Omental fat pad (tissue), 4 donors: ENCODE measurements around the gene FGF5. TPM values are rescaled to one million over a fixed set of nuclear protein-coding genes. Genes with fewer than 3 reads are reported as not detected.
"Not testable (repeated sequence)": the region's sequence is repeated elsewhere in the genome, so short reads cannot be mapped to it uniquely, and the experiment has no call there.

Source experiments
- ATAC-seq: fragments of 150-250 bp; one replicate; pipeline ENCODE4 v1.9.1; 2016; ENCODE audit warnings: mild to moderate bottlenecking, moderate library complexity; ENCODE audit not compliant: low FRiP score
- DNase-seq: peaks from one replicate; pipeline ENCODE4 v3.0.0-alpha.2; 2019; ENCODE audit warnings: low spot score
- total RNA-seq, 4 donors: library from RNA; depleted of rRNA; stranded (reverse); fragments of >200 nt; gene quantifications; one replicate each; pipeline ENCODE4 v1.1.0, GENCODE V29; 2016
- TF ChIP-seq, protein P1 (sequence below), 3 donors: fragments of 450-650 bp; IDR thresholded peaks; one replicate each; pipeline ENCODE4 v1.5.1; 2016 to 2017; ENCODE audit warnings: antibody characterized with exemption in 3 of 3, mild to moderate bottlenecking in 3 of 3, moderate library complexity in 2 of 3

Gene FGF5
- total RNA-seq, 4 donors from 2014 or later = 0.09 TPM; not detected in 3

GRCh38 chr4:80268936-80269335 lies 2.5 kb downstream of the FGF5 start:
- TF ChIP-seq, protein P1, sequence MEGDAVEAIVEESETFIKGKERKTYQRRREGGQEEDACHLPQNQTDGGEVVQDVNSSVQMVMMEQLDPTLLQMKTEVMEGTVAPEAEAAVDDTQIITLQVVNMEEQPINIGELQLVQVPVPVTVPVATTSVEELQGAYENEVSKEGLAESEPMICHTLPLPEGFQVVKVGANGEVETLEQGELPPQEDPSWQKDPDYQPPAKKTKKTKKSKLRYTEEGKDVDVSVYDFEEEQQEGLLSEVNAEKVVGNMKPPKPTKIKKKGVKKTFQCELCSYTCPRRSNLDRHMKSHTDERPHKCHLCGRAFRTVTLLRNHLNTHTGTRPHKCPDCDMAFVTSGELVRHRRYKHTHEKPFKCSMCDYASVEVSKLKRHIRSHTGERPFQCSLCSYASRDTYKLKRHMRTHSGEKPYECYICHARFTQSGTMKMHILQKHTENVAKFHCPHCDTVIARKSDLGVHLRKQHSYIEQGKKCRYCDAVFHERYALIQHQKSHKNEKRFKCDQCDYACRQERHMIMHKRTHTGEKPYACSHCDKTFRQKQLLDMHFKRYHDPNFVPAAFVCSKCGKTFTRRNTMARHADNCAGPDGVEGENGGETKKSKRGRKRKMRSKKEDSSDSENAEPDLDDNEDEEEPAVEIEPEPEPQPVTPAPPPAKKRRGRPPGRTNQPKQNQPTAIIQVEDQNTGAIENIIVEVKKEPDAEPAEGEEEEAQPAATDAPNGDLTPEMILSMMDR (IDR thresholded peaks at IDR 0.05) = no peak
- no peak for DNase-seq
- no peak for ATAC-seq

DNA sequence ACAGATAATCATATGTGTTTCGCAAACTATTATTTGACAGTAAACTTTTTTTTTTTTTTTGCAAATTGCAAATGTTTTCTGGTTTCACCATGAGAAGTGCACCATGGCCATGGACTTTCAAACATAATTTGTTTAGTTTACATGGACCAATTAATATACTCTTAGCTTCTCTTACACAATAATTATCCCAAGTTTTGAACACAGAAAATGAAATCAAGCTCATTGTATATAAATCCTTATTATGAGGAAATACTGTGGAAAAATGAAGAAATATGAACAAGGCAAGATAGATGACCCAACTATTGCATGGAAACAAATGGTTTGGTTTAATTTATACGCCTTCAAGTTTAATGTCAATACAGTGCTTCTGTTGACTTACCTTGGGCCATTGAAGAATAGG lies 3.9 kb downstream of the FGF5 start:
- no peak for ATAC-seq
- TF ChIP-seq, protein P1 (IDR thresholded peaks at IDR 0.05) = no peak
- no peak for DNase-seq

- TF ChIP-seq, protein P1 (IDR thresholded peaks at IDR 0.05) = no peak
- DNase-seq (no peak), ATAC-seq (no peak)
Measured at GRCh38 chr4:80270868-80271267, 4.4 kb downstream of the FGF5 start.

DNA sequence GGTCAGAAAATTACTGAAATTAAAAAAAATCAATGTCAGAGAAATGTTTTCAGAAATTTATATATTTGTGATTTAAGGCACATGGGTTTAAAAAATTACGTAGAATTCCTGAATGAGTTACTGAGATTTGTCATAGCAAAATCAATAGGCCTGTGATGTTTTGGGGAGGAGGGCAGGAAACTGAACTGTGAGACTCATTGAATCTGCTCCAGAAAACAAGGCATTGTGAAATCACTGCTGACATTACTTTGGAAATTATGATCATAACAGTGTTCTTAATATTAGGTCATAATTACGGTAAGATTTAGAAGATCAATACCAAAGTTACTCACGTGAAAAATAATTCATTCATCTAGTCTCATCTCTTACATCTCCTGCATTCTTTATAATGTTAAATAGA lies 5.3 kb downstream of the FGF5 start:
- DNase-seq (no peak), ATAC-seq (no peak)
- TF ChIP-seq, protein P1 (IDR thresholded peaks at IDR 0.05) = no peak

DNA sequence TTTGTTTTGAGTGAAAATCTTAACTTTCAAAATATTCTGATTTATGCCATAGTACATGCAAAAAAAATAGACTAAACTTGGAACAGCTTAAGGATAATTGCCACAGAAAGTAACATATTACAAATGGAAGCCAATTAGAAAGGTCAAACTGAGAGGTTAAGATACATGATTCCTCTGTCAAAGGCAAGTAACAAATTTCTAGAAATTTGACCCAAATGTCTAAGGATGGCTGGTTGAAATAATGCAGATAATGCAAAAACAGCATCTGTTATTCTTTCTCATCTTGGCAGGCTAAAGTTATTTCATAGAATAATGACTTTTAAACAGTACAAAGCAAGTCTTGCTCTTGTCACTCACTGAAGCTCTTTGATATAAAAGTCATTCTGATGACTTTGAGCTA lies 10.5 kb downstream of the FGF5 start:
- ATAC-seq (no peak), DNase-seq (no peak)
- TF ChIP-seq, protein P1 (IDR thresholded peaks at IDR 0.05) = no peak

DNA sequence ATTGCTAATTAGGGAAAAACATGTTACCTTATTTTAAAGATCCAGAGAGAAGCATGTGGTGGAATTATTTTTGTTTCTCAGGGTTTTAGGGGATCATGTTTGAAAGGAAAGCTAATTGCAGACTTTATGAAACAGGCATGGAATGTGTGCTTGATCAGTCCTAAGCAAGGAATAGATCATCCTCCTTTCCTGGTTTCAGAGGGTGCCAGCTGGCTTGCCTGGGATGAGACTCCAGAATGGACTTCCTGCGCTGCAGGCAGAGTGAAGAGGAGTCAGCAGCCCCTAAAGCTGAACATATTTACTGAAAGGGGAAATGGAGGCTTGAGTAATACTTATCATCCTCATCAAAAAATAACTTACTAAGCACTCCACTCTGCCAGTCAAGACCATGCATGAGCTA lies 13.3 kb downstream of the FGF5 start:
- ATAC-seq = no peak
- no peak for DNase-seq
- TF ChIP-seq, protein P1 (IDR thresholded peaks at IDR 0.05) = no peak

GRCh38 chr4:80286451-80286850 lies 20.0 kb downstream of the FGF5 start:
- DNase-seq (no peak), ATAC-seq (no peak)
- TF ChIP-seq, protein P1 (IDR thresholded peaks at IDR 0.05) = no peak

- ATAC-seq, DNase-seq: not testable (repeated sequence)
Measured at GRCh38 chr4:80290665-80291064, 24.2 kb downstream of the FGF5 start.
